C4-2B (cell line): ENCODE data around the gene MICA.

ENCODE experiments used
- CTCF ChIP-seq: fragments of 450-650 bp; conservative IDR thresholded peaks from 2 replicates; pipeline ENCODE4 v1.5.1; 2017; ENCODE audit warnings: mild to moderate bottlenecking
- ZFX ChIP-seq: fragments of 450-650 bp; IDR thresholded peaks from 2 replicates; pipeline ENCODE4 v1.6.1; 2017

- TF ChIP-seq CTCF (no peak), ZFX (no peak)
Measured at GRCh38 chr6:31405996-31406395, 2.6 kb downstream of the MICA start.
